K562 (cell line): ENCODE measurements around the gene PPP1CA. TPM values are rescaled to one million over a fixed set of nuclear protein-coding genes. Genes with fewer than 3 reads are reported as not detected.

ENCODE experiments used
- ATAC-seq: fragments of 200-7000 bp; cut with Tn5 transposase; 3 replicates; pipeline ENCODE4 v1.9.1; 2020; ENCODE audit warnings: moderate library complexity
- BruUV-seq: library from RNA; stranded (reverse); fragments of 400-500 nt; replicated peaks from 2 replicates; lab custom pipeline; 2021; lab: Mats Ljungman, UMichigan
- CTCF ChIA-PET: fragments of 300-600 bp; formaldehyde crosslinking; extraction: SDS; loops from one replicate; lab custom pipeline; 2021; ENCODE audit warnings: low intra/inter-chr PET ratio; lab: Yijun Ruan, JAX
- POLR2A ChIA-PET: fragments of 300-600, 350-650 bp; sonication (Branson Sonifier 250); formaldehyde crosslinking; extraction: SDS; loops from one replicate; lab custom pipeline; 2021; ENCODE audit warnings: antibody characterized with exemption, inconsistent platforms; lab: Yijun Ruan, JAX
- DNase-seq, 4 experiments: peaks; one replicate each; pipeline versions ENCODE4 v3.0.0 to v3.0.0-alpha.2; 2011 to 2018; ENCODE audit warnings: low spot score in 3 of 4, mixed read lengths in 3 of 4; ENCODE audit errors: extremely low read depth in 1 of 4
- FAIRE-seq: peaks from 2 replicates; lab custom pipeline; 2011; peaks lifted over from hg19 to GRCh38; lab: Jason Lieb, UNC
- H2AFZ ChIP-seq: 2 replicates; pipeline ENCODE4 v1.6.0; 2011; ENCODE audit warnings: low read depth, low read length, control low read depth, inconsistent platforms
- H3K27ac ChIP-seq: fragments of 200-600 bp; 3 replicates; pipeline ENCODE4 v1.8.0; 2011; ENCODE audit warnings: low read depth, mild to moderate bottlenecking, control low read depth, inconsistent platforms, low read length, moderate library complexity, mixed read lengths; ENCODE audit errors: extremely low read depth
- H3K27me3 ChIP-seq, 2 experiments: fragments of 300-600 bp in 1 of 2; 2 replicates in 1 of 2; 3 replicates in 1 of 2; pipeline versions ENCODE4 v1.6.0 to v1.8.0; 2011; ENCODE audit warnings: inconsistent platforms in 2 of 2, low read length in 2 of 2, mild to moderate bottlenecking in 1 of 2, mixed read lengths in 1 of 2, moderate library complexity in 1 of 2; ENCODE audit not compliant: control insufficient read depth in 2 of 2, insufficient read depth in 2 of 2
- H3K36me3 ChIP-seq: fragments of 300-600 bp; 3 replicates; pipeline ENCODE4 v1.8.0; 2011; ENCODE audit warnings: mild to moderate bottlenecking, low read length, inconsistent platforms; ENCODE audit not compliant: control insufficient read depth, insufficient read depth
- H3K4me1 ChIP-seq, 2 experiments: fragments of 200-600 bp in 1 of 2; replicated peaks in 1 of 2; 2 replicates in 1 of 2; 3 replicates in 1 of 2; pipeline versions ENCODE4 v1.5.1 to v1.8.0; 2011; ENCODE audit warnings: inconsistent platforms in 2 of 2, low read length in 2 of 2, mild to moderate bottlenecking in 1 of 2, mixed read lengths in 1 of 2, moderate library complexity in 1 of 2; ENCODE audit not compliant: control insufficient read depth in 2 of 2, insufficient read depth in 2 of 2
- H3K4me2 ChIP-seq: 2 replicates; pipeline ENCODE4 v1.6.1; 2011; ENCODE audit warnings: low read length, control low read depth, inconsistent platforms, mixed read lengths; ENCODE audit not compliant: insufficient read depth
- H3K4me3 ChIP-seq: fragments of 200-600 bp; sonication (generic), shearing (Covaris generic); 2 replicates; pipeline ENCODE4 v1.5.1; 2016; ENCODE audit warnings: control low read depth, inconsistent platforms
- H3K79me2 ChIP-seq: fragments of 200-600 bp; 3 replicates; pipeline ENCODE4 v1.8.0; 2011; ENCODE audit warnings: low read length, inconsistent platforms; ENCODE audit not compliant: control insufficient read depth, insufficient read depth
- H3K9ac ChIP-seq, 2 experiments: 2 replicates each; pipeline versions ENCODE4 v1.6.0 to v1.6.1; 2011; ENCODE audit warnings: low read depth in 2 of 2, low read length in 2 of 2, control low read depth in 1 of 2, inconsistent platforms in 1 of 2, mild to moderate bottlenecking in 1 of 2, mixed read lengths in 1 of 2; ENCODE audit not compliant: insufficient read depth in 1 of 2
- H3K9me1 ChIP-seq: one replicate; pipeline ENCODE4 v1.6.0; 2011; ENCODE audit warnings: inconsistent platforms, mild to moderate bottlenecking, low read length, moderate library complexity; ENCODE audit not compliant: control insufficient read depth, insufficient read depth
- H3K9me3 ChIP-seq: replicated peaks from 2 replicates; pipeline ENCODE4 v1.5.1; 2011; ENCODE audit warnings: low read depth, low read length, inconsistent platforms; ENCODE audit not compliant: control insufficient read depth, insufficient read depth
- H4K20me1 ChIP-seq: replicated peaks from 2 replicates; pipeline ENCODE4 v1.6.1; 2011; ENCODE audit warnings: low read length, inconsistent platforms, mixed read lengths; ENCODE audit not compliant: control insufficient read depth, insufficient read depth
- BRF2 ChIP-seq: IDR thresholded peaks from 3 replicates; pipeline ENCODE4 v1.6.1; 2011; ENCODE audit warnings: borderline replicate concordance, mild to moderate bottlenecking; ENCODE audit not compliant: insufficient read length, insufficient read depth
- DNMT1 ChIP-seq: fragments of 450-650 bp; IDR thresholded peaks from 2 replicates; pipeline ENCODE4 v1.6.1; 2016; ENCODE audit warnings: antibody characterized with exemption, mild to moderate bottlenecking
- GTF2A2 ChIP-seq: IDR thresholded peaks from 2 replicates; pipeline ENCODE4 v1.6.1; 2016; ENCODE audit warnings: mild to moderate bottlenecking, missing genetic modification characterization, missing compliant biosample characterization
- HMG20A ChIP-seq: fragments of 450-650 bp; formaldehyde crosslinking; conservative IDR thresholded peaks from 2 replicates; pipeline ENCODE4 v1.4.0; 2020; ENCODE audit warnings: mild to moderate bottlenecking, mixed read lengths
- HNRNPL ChIP-seq: fragments of 200-400 bp; formaldehyde crosslinking; IDR thresholded peaks from 2 replicates; pipeline ENCODE4 v1.6.1; 2017; ENCODE audit warnings: low read depth, mild to moderate bottlenecking, low read length
- KLF10 ChIP-seq: fragments of 250-450 bp; sonication (Bioruptor Pico); IDR thresholded peaks from 2 replicates; pipeline ENCODE4 v1.6.1; 2021; ENCODE audit warnings: matching md5 sums
- NFE2 ChIP-seq: IDR thresholded peaks from 2 replicates; pipeline ENCODE4 v1.6.1; 2014; ENCODE audit warnings: antibody characterized with exemption, low read depth
- POLR2G ChIP-seq: fragments of 200-400 bp; formaldehyde crosslinking; IDR thresholded peaks from 2 replicates; pipeline ENCODE4 v1.6.1; 2017; ENCODE audit warnings: low read depth, mild to moderate bottlenecking, antibody characterized with exemption, low read length, moderate library complexity
- RBFOX2 ChIP-seq: fragments of 200-400 bp; formaldehyde crosslinking; IDR thresholded peaks from 2 replicates; pipeline ENCODE4 v1.6.1; 2017; ENCODE audit warnings: low read depth, mild to moderate bottlenecking, low read length, moderate library complexity
- SMAD1 ChIP-seq: fragments of 150-350 bp; IDR thresholded peaks from 2 replicates; pipeline ENCODE4 v1.6.1; 2014; ENCODE audit warnings: low read length, low read depth; ENCODE audit not compliant: partially characterized antibody
- SPI1 ChIP-seq: IDR thresholded peaks from 2 replicates; pipeline ENCODE4 v1.6.1; 2011; ENCODE audit warnings: low read depth, low read length, control low read depth, borderline replicate concordance
- XRCC3 ChIP-seq: fragments of 450-650 bp; IDR thresholded peaks from 2 replicates; pipeline ENCODE4 v1.6.1; 2017; ENCODE audit warnings: mild to moderate bottlenecking, moderate library complexity
- ZKSCAN1 ChIP-seq: fragments of 150-350 bp; IDR thresholded peaks from 2 replicates; pipeline ENCODE4 v1.6.1; 2016; ENCODE audit warnings: low read depth, low read length
- WGBS: fragments of 100-300 bp; shearing (Covaris generic); methylation state at CpG from one replicate; pipeline ENCODE4 v1.1.6; 2016; ENCODE audit warnings: low coverage, mixed read lengths; ENCODE audit not compliant: insufficient coverage; ENCODE audit errors: missing lambda C conversion rate; 5-methylcytosine and 5-hydroxymethylcytosine counted together
- in situ Hi-C: fragments of 300-500 bp; cut with MboI; formaldehyde crosslinking; loops from 4 replicates; pipeline ENCODE4 v1.15.0; 2018; ENCODE audit warnings: inconsistent platforms, mixed read lengths
- intact Hi-C: fragments of 100-400 bp; cut with micrococcal nuclease; formaldehyde crosslinking; loops from 2 replicates; pipeline ENCODE4 v1.14.2; 2022
- polyA plus RNA-seq, 8 experiments: library from polyadenylated mRNA; depleted of rRNA in 4 of 8; stranded (reverse) in 5 of 8; unstranded in 3 of 8; fragments of >200 nt; fragmentation: Nextera tagmentation in 2 of 8; fragmentation: Illumina TruSeq in 1 of 8; extraction: Ambion mirVana in 2 of 8; extraction: Trizol in 1 of 8; gene quantifications; 2 replicates each; pipeline versions ENCODE4 v1.2.1 to v1.2.3, GENCODE V29; 2011 to 2014; ENCODE audit warnings: inconsistent platforms in 1 of 8, missing spikeins in 1 of 8
- total RNA-seq, 7 experiments: library from RNA; depleted of rRNA in 6 of 7; stranded (reverse); fragments of >200 nt in 6 of 7; fragmentation: Illumina TruSeq in 2 of 7; extraction: Trizol in 2 of 7; gene quantifications; 2 replicates each; pipeline versions ENCODE4 v1.2.1 to v1.2.3, GENCODE V29; 2011 to 2021; ENCODE audit warnings: low replicate concordance in 1 of 7

PPP1CA gene
- total and polyA plus RNA-seq, 9 of the 15 experiments (the other 6 are each of a cell fraction or from before 2014, with no cell fraction given): 18.2 to 242 (median 188) TPM

GRCh38 chr11:67418476-67419281 is 17.0 kb upstream of the PPP1CA start:
- H3K4me1 ChIP-seq: peaks cover 6 to 65% of the 10 kb centered on the region in 2 experiments
- no peak for FAIRE-seq

GRCh38 chr11:67417425-67417824 is 15.8 kb upstream of the PPP1CA start:
- in situ Hi-C loops: no loop called here
- ChIA-PET POLR2A (interaction anchor here (0.7 to 2.3 kb wide), 4 partner anchors 9 to 621 kb away, joined by 3 to 8 read pairs (median 5); partner anchors contain the start of gene PPP1CA), CTCF (no interaction called here)
- peak overlapping the region in 1 of 2 experiments; percentile 1; a peak in 2 of 4 replicates for H3K9ac ChIP-seq
- H3K4me2 ChIP-seq: no peak overlapping the region
- H3K79me2 ChIP-seq: peaks cover 8% of the 10 kb centered on the region; the same call in 1 of the 3 replicates
- no peak overlapping the region for H3K4me3 ChIP-seq
- H3K9me3 ChIP-seq: no peaks in the 10 kb centered on the region
- no peak for DNase-seq
- BruUV-seq: no TSS peak
- intact Hi-C loops: no loop called here
- no peaks in the 10 kb centered on the region; the same call in 1 of the 2 replicates for H4K20me1 ChIP-seq
- no peak overlapping the region for H3K27ac ChIP-seq
- no peak overlapping the region for H2AFZ ChIP-seq
- peaks cover 15 to 70% of the 10 kb centered on the region in 2 experiments for H3K4me1 ChIP-seq
- no peaks in the 10 kb centered on the region for H3K36me3 ChIP-seq
- 60% methylated on average over 10 of the region's 12 CpGs for WGBS
- H3K9me1 ChIP-seq: no peaks in the 10 kb centered on the region
- FAIRE-seq: no peak
- no peak for ATAC-seq
- no peaks in the 10 kb centered on the region for H3K27me3 ChIP-seq
- TF ChIP-seq KLF10 (CRISPR knock-in tag) (no peak), BRF2 (no peak), ZKSCAN1 (no peak), POLR2G (0 out of 2 replicates have a peak, but pooled peaks have one; percentile 19), RBFOX2 (0 out of 2 replicates have a peak, but pooled peaks have one; percentile 13), GTF2A2 (tag) (no peak), XRCC3 (no peak), SMAD1 (no peak)

More at GRCh38 chr11:67418476-67419281, 17.0 kb upstream of the PPP1CA start:
- H3K9me1 ChIP-seq: no peaks in the 10 kb centered on the region
- no peak overlapping the region for H3K4me2 ChIP-seq
- intact Hi-C loops: no loop called here
- no TSS peak for BruUV-seq
- POLR2A ChIA-PET: interaction anchor here (1.5 to 2.3 kb wide), 3 partner anchors 10 to 17 kb away, joined by 6 to 8 read pairs (median 7); partner anchors contain the start of gene PPP1CA
- no peak for ATAC-seq
- H3K27me3 ChIP-seq: no peaks in the 10 kb centered on the region
- H3K9me3 ChIP-seq: no peaks in the 10 kb centered on the region
- in situ Hi-C loops: no loop called here
- H3K79me2 ChIP-seq: peaks cover 8% of the 10 kb centered on the region; the same call in 1 of the 3 replicates
- DNase-seq: no peak
- H4K20me1 ChIP-seq: no peaks in the 10 kb centered on the region
- H2AFZ ChIP-seq: no peak overlapping the region
- no peak overlapping the region for H3K4me3 ChIP-seq
- 83% methylated on average over 25 of the region's 26 CpGs for WGBS
- H3K36me3 ChIP-seq: no peaks in the 10 kb centered on the region
- no peak overlapping the region; a peak in 1 of 4 replicates for H3K9ac ChIP-seq
- no peak for TF ChIP-seq NFE2
- peak; percentile 36; the same call in 1 of the 2 replicates for TF ChIP-seq RBFOX2
- TF ChIP-seq DNMT1: no peak
- TF ChIP-seq HMG20A (CRISPR knock-in tag): no peak
- TF ChIP-seq SPI1: peak; percentile 63; the same call in 1 of the 2 replicates
- TF ChIP-seq HNRNPL: 0 out of 2 replicates have a peak, but pooled peaks have one; percentile 13
- TF ChIP-seq POLR2G: 0 out of 2 replicates have a peak, but pooled peaks have one; percentile 34
- TF ChIP-seq, all 486 proteins: peak for 4
- CTCF ChIA-PET: no interaction called here
- H3K27ac ChIP-seq: no peak overlapping the region
